ENCODE results near the gene SYT2.

DNA sequence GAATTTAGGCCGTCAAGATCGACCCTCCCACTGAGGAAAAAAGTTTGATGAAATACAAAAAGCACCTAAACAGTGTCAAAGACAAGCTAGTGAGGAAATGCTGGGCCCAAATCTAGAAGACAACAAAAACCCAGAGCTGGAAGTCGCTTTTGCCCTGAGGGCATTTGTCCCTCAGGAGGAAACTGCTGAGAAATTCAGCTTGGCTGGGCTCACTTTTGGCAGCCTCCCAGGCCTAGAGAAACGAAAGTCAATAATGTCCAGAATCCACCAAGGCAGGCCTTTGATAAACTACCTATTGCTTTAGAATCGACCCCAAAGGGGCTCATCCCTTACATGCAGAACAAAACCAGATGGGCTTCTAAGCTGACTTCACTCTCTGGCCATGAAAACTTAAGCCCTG, 38.9 kb downstream of the SYT2 start:
- no peak for TF ChIP-seq POLR2AphosphoS5 (IDR thresholded peaks at IDR 0.05; ENCODE audit: low read depth, low read length)
- no peak for TF ChIP-seq FOXP2 (optimal IDR thresholded peaks at IDR 0.05; ENCODE audit: borderline replicate concordance, extremely low read depth, extremely low read length, insufficient read depth)
- TF ChIP-seq, protein P1, sequence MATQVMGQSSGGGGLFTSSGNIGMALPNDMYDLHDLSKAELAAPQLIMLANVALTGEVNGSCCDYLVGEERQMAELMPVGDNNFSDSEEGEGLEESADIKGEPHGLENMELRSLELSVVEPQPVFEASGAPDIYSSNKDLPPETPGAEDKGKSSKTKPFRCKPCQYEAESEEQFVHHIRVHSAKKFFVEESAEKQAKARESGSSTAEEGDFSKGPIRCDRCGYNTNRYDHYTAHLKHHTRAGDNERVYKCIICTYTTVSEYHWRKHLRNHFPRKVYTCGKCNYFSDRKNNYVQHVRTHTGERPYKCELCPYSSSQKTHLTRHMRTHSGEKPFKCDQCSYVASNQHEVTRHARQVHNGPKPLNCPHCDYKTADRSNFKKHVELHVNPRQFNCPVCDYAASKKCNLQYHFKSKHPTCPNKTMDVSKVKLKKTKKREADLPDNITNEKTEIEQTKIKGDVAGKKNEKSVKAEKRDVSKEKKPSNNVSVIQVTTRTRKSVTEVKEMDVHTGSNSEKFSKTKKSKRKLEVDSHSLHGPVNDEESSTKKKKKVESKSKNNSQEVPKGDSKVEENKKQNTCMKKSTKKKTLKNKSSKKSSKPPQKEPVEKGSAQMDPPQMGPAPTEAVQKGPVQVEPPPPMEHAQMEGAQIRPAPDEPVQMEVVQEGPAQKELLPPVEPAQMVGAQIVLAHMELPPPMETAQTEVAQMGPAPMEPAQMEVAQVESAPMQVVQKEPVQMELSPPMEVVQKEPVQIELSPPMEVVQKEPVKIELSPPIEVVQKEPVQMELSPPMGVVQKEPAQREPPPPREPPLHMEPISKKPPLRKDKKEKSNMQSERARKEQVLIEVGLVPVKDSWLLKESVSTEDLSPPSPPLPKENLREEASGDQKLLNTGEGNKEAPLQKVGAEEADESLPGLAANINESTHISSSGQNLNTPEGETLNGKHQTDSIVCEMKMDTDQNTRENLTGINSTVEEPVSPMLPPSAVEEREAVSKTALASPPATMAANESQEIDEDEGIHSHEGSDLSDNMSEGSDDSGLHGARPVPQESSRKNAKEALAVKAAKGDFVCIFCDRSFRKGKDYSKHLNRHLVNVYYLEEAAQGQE (IDR thresholded peaks at IDR 0.05; ENCODE audit: insufficient read depth in 1 of 2, low read depth in 2 of 2, low read length in 2 of 2), result no peak

Measured in PFSK-1 (cell line).